Activated CD4-positive, alpha-beta T cell treated with anti-CD3 and anti-CD28 coated beads for 4 hours (primary cell): ENCODE measurements around the gene IDH3G.
"Not testable (repeated sequence)": the region's sequence is repeated elsewhere in the genome, so short reads cannot be mapped to it uniquely, and the experiment has no call there.

Experiments
- DNase-seq, 2 donors: peaks; one replicate each; pipeline ENCODE4 v3.0.0-alpha.2; 2020

Gene IDH3G

GRCh38 chrX:153771415-153772315 is 22.5 kb downstream of the IDH3G start:
- no peak for DNase-seq

- no peak for DNase-seq
Observed at GRCh38 chrX:153770601-153771414, 23.4 kb downstream of the IDH3G start.

GRCh38 chrX:153769865-153770600 is 24.1 kb downstream of the IDH3G start:
- no peak for DNase-seq

- no peak for DNase-seq
Observed at GRCh38 chrX:153769158-153769864, 24.9 kb downstream of the IDH3G start.

DNA sequence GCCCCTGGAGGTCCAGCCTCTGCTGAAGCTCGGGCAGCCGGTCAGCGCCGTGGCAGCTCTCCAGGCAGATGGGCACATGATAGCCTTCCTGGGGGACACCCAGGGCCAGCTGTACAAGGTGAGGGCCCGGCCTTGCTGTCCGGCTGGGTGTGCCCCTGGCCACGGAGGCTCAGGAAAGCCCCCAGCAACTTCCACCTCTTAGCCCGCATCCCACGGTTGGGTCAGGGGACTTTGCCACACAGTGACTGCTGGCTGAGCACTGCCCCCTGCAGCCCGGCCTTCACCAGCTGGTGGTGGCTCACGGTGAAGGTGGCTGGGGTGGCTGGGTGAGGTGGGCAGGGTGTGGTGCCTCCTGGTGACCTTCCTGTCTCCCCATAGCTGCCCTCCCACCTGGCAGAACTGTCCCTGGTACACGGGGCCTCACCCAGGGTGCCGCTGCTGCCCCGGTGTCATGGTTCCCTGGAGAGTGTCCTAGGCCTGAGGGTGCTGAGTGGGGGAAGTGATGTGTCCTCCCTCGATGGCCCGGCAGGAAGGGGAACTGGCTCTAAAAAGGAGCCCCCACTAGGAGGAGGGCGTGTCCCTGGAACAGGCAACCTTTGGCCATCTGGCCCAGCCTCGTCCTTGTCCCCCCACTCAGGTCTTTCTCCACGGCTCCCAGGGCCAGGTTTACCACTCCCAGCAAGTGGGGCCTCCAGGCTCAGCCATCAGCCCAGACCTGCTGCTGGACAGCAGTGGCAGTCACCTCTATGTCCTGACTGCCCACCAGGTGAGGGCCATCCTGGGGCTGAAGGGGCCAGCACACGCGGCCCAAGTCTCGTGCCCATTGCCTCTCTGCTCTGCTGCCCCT is 25.6 kb downstream of the IDH3G start:
- no peak for DNase-seq

DNA sequence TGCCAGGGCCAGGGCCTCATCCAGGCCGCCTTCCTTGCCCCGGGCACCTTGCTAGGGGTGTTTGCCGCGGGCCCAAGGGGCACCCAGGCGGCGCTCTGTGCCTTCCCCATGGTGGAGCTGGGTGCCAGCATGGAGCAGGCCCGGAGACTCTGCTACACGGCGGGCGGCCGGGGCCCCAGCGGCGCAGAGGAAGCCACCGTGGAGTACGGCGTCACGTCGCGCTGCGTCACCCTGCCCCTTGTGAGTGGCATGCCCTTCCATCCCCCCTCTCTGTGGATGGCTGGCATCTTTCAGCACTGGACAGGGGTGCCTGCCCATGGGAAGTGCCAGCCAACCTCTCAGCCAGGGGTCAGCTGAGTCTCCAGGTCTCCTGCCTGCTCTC is 26.5 kb downstream of the IDH3G start:
- DNase-seq = no peak

DNA sequence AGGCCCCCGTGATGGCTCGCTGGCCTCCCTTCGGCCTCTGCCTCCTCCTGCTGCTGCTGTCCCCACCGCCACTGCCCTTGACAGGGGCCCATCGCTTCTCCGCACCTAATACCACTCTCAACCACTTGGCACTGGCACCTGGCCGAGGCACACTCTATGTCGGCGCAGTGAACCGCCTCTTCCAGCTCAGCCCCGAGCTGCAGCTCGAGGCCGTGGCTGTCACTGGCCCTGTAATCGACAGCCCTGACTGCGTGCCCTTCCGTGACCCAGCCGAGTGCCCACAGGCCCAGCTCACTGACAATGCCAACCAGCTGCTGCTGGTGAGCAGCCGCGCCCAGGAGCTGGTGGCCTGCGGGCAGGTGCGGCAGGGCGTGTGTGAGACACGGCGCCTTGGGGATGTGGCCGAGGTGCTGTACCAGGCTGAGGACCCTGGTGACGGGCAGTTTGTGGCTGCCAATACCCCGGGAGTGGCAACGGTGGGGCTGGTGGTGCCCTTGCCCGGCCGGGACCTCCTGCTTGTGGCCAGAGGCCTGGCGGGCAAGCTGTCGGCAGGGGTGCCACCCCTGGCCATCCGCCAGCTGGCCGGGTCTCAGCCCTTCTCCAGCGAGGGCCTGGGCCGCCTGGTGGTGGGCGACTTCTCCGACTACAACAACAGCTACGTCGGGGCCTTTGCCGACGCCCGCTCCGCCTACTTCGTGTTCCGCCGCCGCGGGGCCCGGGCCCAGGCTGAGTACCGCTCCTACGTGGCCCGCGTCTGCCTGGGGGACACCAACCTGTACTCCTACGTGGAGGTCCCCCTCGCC is 27.1 kb downstream of the IDH3G start:
- no peak for DNase-seq

GRCh38 chrX:153766098-153766817 is 27.9 kb downstream of the IDH3G start:
- DNase-seq = peak in 1 of 2 donors; percentile 23

- no peak for DNase-seq
Observed at GRCh38 chrX:153765138-153766079, 28.8 kb downstream of the IDH3G start.

DNA sequence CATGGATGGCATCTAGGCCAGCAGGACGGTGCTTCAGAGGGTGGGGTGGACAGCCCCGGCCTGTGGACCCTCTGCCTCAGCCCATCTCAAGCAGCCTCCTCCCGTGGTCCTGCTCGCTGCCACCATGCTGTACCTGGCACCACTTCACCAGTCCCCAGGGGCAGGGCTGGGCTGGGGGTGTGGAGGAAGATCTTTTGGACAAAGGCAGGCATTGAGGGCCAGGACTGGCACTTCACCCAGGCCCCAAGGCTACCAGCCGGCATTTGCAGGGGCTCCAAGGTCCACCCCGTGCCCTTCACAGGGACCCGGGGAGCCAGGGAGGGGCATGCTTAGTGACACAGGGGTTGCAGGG is 29.4 kb downstream of the IDH3G start:
- DNase-seq = no peak

DNA sequence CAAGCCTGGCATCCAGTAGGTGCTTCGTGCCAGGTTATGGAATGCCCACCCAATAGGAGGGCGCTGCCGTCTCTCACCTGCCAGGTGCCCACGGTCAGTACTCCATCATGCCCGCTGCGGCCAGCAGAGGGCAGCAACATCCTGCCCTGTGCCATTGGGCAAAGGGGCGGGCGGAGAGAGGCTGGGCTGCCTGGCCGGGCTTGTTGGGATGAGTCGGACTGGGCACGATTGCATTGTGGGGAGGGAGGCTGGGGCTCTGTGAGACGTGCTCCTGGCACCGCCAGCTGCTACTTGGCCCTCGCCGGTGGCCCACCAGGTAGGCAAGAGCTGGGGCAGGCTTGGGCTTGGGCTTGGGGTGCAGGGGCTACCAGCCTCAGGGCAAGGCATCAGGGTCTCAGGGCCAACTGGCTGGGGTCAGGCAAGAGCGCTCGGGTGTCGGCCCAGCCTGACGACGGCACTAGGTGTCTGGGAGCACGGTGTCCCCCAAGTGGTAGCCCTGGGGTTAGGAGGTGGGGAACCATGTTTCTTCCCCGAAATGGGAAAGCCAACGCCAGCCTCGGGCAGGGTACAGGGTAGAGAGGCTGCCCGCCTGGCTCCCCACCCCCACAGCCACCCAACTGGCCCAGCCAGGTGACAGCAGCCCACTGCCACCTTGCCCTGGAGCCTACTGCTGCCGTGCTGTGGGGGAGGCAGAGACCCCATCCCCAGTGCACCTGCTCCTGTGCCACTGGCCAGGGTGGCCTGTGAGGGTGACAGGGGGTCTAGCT is 30.0 kb downstream of the IDH3G start, which contains the start of gene PLXNB3:
Gene PLXNB3, plus strand, starts transcription at position 261 of the 767 bp plus-strand sequence. CDS start 1,287 bp downstream, outside the sequence.
- DNase-seq = peak; percentile 66 to 79

- DNase-seq = no peak
Observed at GRCh38 chrX:153763298-153763932, 30.8 kb downstream of the IDH3G start.

DNA sequence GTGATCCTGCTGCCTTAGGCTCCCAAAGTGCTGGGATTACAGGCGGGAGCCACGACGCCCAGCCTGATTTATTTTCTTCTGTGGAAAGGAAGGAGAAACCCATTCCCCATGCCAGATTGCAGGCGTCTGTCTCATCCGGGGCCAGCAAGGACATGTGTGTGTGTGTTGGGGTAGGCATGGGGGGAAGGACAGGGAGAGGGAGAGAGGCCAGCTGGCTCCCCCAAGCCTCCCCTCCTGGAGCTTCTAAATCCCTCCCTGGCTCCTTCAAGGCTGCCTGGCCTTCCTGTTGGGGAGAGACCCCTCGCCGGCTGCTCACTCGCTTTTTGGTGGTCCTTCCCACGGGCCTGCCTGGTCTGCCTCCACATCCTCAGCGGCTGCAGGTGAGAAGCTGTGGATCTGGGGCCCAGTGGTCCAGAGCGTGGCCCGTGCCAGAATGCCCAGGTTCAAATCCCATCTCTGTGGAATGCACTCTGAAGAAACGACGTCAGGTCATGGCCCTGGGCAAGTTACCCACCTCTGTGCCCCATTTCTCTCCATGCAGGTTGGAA is 31.5 kb downstream of the IDH3G start:
- DNase-seq = no peak

- no peak for DNase-seq
Observed at GRCh38 chrX:153761863-153762262, 32.3 kb downstream of the IDH3G start.

GRCh38 chrX:153755136-153755535 is 39.0 kb downstream of the IDH3G start:
- no peak for DNase-seq

- no peak for DNase-seq
Observed at GRCh38 chrX:153750127-153750774, 43.9 kb downstream of the IDH3G start.

DNA sequence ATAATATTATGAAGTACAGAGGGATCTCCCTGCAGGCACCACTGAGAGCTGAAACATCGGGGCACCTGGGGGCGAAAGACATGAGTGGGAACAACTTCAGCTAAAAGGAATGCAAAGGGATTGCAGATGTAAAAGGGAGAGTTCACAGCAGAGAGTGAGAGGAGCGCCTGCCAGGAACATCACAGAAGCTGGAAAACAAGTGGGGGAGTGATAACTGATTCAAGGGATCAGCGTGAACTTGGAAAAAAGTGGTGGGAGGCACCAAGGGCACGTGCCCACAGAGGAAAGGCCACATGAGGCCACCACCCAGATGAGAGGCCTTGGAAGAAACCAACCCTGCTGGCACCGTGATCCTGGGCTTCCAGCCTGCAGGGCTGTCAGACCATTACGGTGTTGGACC is 45.2 kb downstream of the IDH3G start:
- not testable (repeated sequence) for DNase-seq
